Astrocyte (in vitro differentiated cells and primary cell): ENCODE results near the gene DCST1. TPM values are rescaled to one million over a fixed set of nuclear protein-coding genes. Genes with fewer than 3 reads are reported as not detected.
A peak's percentile ranks its signal among the peaks of the same experiment; 100 is the strongest.

Experiments used
- DNase-seq: peaks from one replicate; pipeline ENCODE4 v3.0.0-alpha.2; 2010; ENCODE audit warnings: low read depth
- FAIRE-seq: peaks from 2 replicates; lab custom pipeline; 2011; peaks lifted over from hg19 to GRCh38; lab: Jason Lieb, UNC
- H2AFZ ChIP-seq: 2 replicates; pipeline ENCODE4 v1.6.0; 2012; ENCODE audit warnings: low read depth, low read length, inconsistent platforms
- H3K27ac ChIP-seq: 2 replicates; pipeline ENCODE4 v1.5.1; 2011; ENCODE audit warnings: low read depth, low read length, inconsistent platforms
- H3K27me3 ChIP-seq: 2 replicates; pipeline ENCODE4 v1.6.0; 2011; ENCODE audit warnings: low read length, inconsistent platforms; ENCODE audit not compliant: insufficient read depth
- H3K36me3 ChIP-seq: 2 replicates; pipeline ENCODE4 v1.5.1; 2011; ENCODE audit warnings: low read length, inconsistent platforms; ENCODE audit not compliant: insufficient read depth
- H3K4me1 ChIP-seq: 2 replicates; pipeline ENCODE4 v1.5.1; 2011; ENCODE audit warnings: low read length, inconsistent platforms; ENCODE audit not compliant: insufficient read depth
- H3K4me2 ChIP-seq: 2 replicates; pipeline ENCODE4 v1.6.0; 2012; ENCODE audit warnings: low read length, inconsistent platforms
- H3K4me3 ChIP-seq: 2 replicates; pipeline ENCODE4 v1.5.1; 2011; ENCODE audit warnings: low read depth, mild to moderate bottlenecking, low read length, inconsistent platforms; ENCODE audit not compliant: insufficient read depth
- H3K79me2 ChIP-seq: 2 replicates; pipeline ENCODE4 v1.6.0; 2012; ENCODE audit warnings: mild to moderate bottlenecking, low read length, inconsistent platforms; ENCODE audit not compliant: insufficient read depth
- H3K9ac ChIP-seq: 2 replicates; pipeline ENCODE4 v1.6.0; 2012; ENCODE audit warnings: mild to moderate bottlenecking, low read length, inconsistent platforms
- H3K9me3 ChIP-seq: 2 replicates; pipeline ENCODE4 v1.5.1; 2012; ENCODE audit warnings: low read depth, mild to moderate bottlenecking, low read length, inconsistent platforms; ENCODE audit not compliant: insufficient read depth
- H4K20me1 ChIP-seq: 2 replicates; pipeline ENCODE4 v1.6.0; 2012; ENCODE audit warnings: low read length, inconsistent platforms; ENCODE audit not compliant: insufficient read depth
- H3K27ac Mint-ChIP-seq: one replicate; pipeline ENCODE4 v1.8.0; 2021; ENCODE audit warnings: mild to moderate bottlenecking, mixed read lengths; ENCODE audit not compliant: unreplicated experiment
- H3K27me3 Mint-ChIP-seq: one replicate; pipeline ENCODE4 v1.8.0; 2021; ENCODE audit warnings: low read depth, mixed read lengths; ENCODE audit not compliant: unreplicated experiment
- H3K36me3 Mint-ChIP-seq: one replicate; pipeline ENCODE4 v1.8.0; 2021; ENCODE audit warnings: low read depth, mixed read lengths; ENCODE audit not compliant: unreplicated experiment
- H3K4me1 Mint-ChIP-seq: one replicate; pipeline ENCODE4 v1.8.0; 2021; ENCODE audit warnings: low read depth, mixed read lengths; ENCODE audit not compliant: unreplicated experiment
- H3K4me3 Mint-ChIP-seq: one replicate; pipeline ENCODE4 v1.8.0; 2021; ENCODE audit warnings: mild to moderate bottlenecking, moderate library complexity, mixed read lengths; ENCODE audit not compliant: unreplicated experiment
- H3K9me3 Mint-ChIP-seq: one replicate; pipeline ENCODE4 v1.8.0; 2021; ENCODE audit warnings: mild to moderate bottlenecking, mixed read lengths; ENCODE audit not compliant: unreplicated experiment
- EZH2 ChIP-seq: IDR thresholded peaks from 2 replicates; pipeline ENCODE4 v1.6.1; 2012; ENCODE audit warnings: mild to moderate bottlenecking, low read length, inconsistent platforms; ENCODE audit not compliant: insufficient read depth
- total RNA-seq: library from RNA; stranded (reverse); gene quantifications from 2 replicates; pipeline ENCODE4 v1.2.1, GENCODE V29; 2021
- TF ChIP-seq, protein P1 (sequence below): IDR thresholded peaks from 2 replicates; pipeline ENCODE4 v1.5.1; 2011; ENCODE audit warnings: low read depth, mild to moderate bottlenecking, inconsistent platforms, low read length, moderate library complexity; ENCODE audit not compliant: insufficient read depth

Gene DCST1
- total RNA-seq, 1 donor from 2014 or later, result not detected

DNA sequence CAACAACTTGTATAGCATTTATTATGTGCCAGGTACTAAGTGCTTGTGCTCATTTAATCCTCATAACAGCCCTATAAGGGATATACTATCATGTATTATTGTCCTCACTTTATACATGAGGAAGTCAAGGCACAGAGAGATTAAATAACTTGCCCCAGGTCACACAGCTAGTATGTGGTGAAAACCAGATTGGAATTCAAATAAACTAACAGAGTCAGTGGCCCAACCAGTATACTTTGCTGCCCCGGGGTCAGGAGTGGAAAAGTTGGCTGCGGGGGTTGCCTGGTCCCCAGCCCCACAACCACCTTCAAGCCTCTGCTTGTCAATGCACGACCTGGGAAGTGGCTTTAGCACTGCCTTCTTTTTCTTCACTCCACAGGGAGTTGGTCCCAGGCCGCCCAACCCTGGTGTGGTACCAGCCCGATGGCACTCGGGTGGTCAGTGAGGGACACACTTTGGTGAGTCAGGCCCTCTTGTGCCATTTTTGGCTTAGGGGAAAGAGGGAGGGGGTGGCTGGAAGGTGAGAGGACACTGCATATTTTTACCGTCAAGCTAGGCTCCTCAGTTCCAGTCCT, 20.0 kb downstream of the DCST1 start:
- peaks cover 22% of the 10 kb centered on the region for H3K4me1 ChIP-seq
- Mint-ChIP-seq H3K4me1 (peaks cover 20% of the 10 kb centered on the region), H3K27me3 (no peaks in the 10 kb centered on the region), H3K9me3 (no peaks in the 10 kb centered on the region), H3K27ac (no peak overlapping the region), H3K36me3 (peaks cover 11% of the 10 kb centered on the region), H3K4me3 (no peak overlapping the region)
- no peaks in the 10 kb centered on the region for H3K9me3 ChIP-seq
- peaks cover 4% of the 10 kb centered on the region for H3K36me3 ChIP-seq
- no peak overlapping the region for H2AFZ ChIP-seq
- no peaks in the 10 kb centered on the region for H3K79me2 ChIP-seq
- H4K20me1 ChIP-seq, result peaks cover 6% of the 10 kb centered on the region
- no peak overlapping the region for H3K27ac ChIP-seq
- TF ChIP-seq, protein P1, sequence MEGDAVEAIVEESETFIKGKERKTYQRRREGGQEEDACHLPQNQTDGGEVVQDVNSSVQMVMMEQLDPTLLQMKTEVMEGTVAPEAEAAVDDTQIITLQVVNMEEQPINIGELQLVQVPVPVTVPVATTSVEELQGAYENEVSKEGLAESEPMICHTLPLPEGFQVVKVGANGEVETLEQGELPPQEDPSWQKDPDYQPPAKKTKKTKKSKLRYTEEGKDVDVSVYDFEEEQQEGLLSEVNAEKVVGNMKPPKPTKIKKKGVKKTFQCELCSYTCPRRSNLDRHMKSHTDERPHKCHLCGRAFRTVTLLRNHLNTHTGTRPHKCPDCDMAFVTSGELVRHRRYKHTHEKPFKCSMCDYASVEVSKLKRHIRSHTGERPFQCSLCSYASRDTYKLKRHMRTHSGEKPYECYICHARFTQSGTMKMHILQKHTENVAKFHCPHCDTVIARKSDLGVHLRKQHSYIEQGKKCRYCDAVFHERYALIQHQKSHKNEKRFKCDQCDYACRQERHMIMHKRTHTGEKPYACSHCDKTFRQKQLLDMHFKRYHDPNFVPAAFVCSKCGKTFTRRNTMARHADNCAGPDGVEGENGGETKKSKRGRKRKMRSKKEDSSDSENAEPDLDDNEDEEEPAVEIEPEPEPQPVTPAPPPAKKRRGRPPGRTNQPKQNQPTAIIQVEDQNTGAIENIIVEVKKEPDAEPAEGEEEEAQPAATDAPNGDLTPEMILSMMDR, result no peak
- no peak for TF ChIP-seq EZH2
- no peak for DNase-seq
- no peak overlapping the region for H3K9ac ChIP-seq
- H3K27me3 ChIP-seq, result no peaks in the 10 kb centered on the region
- no peak for FAIRE-seq
- no peak overlapping the region for H3K4me2 ChIP-seq
- no peak overlapping the region for H3K4me3 ChIP-seq

DNA sequence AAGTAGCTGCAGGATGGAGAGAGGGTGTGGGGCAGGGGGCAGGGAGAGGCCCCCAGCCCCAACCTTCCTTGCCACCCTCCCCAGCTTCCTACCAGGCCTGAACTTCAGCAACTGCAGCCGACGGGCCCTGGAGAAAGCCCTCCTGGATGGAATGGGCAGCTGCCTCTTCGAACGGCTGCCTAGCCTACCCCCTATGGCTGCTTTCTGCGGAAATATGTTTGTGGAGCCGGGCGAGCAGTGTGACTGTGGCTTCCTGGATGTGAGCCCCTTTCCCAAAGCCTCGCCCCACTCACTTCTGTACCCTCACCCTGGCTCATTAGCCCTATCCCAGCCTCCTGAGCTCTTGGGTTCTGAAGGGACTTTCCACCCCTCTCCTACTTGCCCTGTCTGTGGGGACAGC, 23.5 kb downstream of the DCST1 start:
- Histone ChIP-seq H3K27me3 (no peaks in the 10 kb centered on the region), H3K9me3 (no peaks in the 10 kb centered on the region), H3K4me1 (peaks cover 12% of the 10 kb centered on the region), H2AFZ (no peak overlapping the region), H3K36me3 (peaks cover 4% of the 10 kb centered on the region), H3K4me3 (no peak overlapping the region), H4K20me1 (peaks cover 23% of the 10 kb centered on the region), H3K79me2 (no peaks in the 10 kb centered on the region), H3K4me2 (no peak overlapping the region), H3K9ac (no peak overlapping the region), H3K27ac (no peak overlapping the region)
- peaks cover 13% of the 10 kb centered on the region for H3K36me3 Mint-ChIP-seq
- H3K27ac Mint-ChIP-seq, result no peak overlapping the region
- FAIRE-seq, result no peak
- TF ChIP-seq, protein P1, result no peak
- TF ChIP-seq EZH2, result no peak
- no peaks in the 10 kb centered on the region for H3K9me3 Mint-ChIP-seq
- H3K27me3 Mint-ChIP-seq, result no peaks in the 10 kb centered on the region
- H3K4me3 Mint-ChIP-seq, result no peak overlapping the region
- DNase-seq, result no peak
- H3K4me1 Mint-ChIP-seq, result peaks cover 10% of the 10 kb centered on the region

DNA sequence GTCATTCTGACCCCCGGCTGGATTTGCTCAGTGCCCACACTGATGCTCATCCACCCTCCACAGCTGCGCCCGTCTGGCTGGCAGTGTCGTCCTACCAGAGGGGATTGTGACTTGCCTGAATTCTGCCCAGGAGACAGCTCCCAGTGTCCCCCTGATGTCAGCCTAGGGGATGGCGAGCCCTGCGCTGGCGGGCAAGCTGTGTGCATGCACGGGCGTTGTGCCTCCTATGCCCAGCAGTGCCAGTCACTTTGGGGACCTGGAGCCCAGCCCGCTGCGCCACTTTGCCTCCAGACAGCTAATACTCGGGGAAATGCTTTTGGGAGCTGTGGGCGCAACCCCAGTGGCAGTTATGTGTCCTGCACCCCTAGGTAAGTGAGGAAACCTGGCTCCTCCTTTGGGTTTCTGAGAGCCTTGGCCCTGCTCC, 24.2 kb downstream of the DCST1 start:
- Mint-ChIP-seq H3K27me3 (no peaks in the 10 kb centered on the region), H3K36me3 (peaks cover 13% of the 10 kb centered on the region), H3K9me3 (no peaks in the 10 kb centered on the region), H3K4me3 (no peak overlapping the region), H3K27ac (no peak overlapping the region), H3K4me1 (peaks cover 9% of the 10 kb centered on the region)
- no peak overlapping the region for H3K4me2 ChIP-seq
- TF ChIP-seq, protein P1, result peak; percentile 14
- no peak for TF ChIP-seq EZH2
- peaks cover 4% of the 10 kb centered on the region for H3K36me3 ChIP-seq
- H3K9me3 ChIP-seq, result no peaks in the 10 kb centered on the region
- H3K4me3 ChIP-seq, result no peak overlapping the region
- FAIRE-seq, result no peak
- DNase-seq, result no peak
- no peak overlapping the region for H3K9ac ChIP-seq
- no peaks in the 10 kb centered on the region for H3K27me3 ChIP-seq
- H4K20me1 ChIP-seq, result peaks cover 26% of the 10 kb centered on the region
- H3K4me1 ChIP-seq, result peaks cover 6% of the 10 kb centered on the region
- H3K27ac ChIP-seq, result no peak overlapping the region
- no peak overlapping the region for H2AFZ ChIP-seq
- no peaks in the 10 kb centered on the region for H3K79me2 ChIP-seq
